ENCODE measurements around the gene NUP85.

DNA sequence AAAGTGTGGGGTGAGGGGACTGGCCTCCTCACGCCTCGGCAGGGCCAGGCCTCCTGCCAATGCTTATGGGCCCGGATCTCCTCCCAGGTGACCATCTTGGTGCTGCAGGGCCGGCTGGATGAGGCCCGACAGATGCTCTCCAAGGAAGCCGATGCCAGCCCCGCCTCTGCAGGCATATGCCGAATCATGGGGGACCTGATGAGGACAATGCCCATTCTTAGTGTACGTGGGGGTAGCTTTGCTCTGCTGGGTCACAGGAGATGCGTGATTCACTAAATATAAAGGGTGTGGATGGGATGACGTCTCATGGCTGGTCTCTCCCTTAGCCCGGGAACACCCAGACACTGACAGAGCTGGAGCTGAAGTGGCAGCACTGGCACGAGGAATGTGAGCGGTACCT lies 19.5 kb downstream of the NUP85 start:
- TF ChIP-seq, protein P1, sequence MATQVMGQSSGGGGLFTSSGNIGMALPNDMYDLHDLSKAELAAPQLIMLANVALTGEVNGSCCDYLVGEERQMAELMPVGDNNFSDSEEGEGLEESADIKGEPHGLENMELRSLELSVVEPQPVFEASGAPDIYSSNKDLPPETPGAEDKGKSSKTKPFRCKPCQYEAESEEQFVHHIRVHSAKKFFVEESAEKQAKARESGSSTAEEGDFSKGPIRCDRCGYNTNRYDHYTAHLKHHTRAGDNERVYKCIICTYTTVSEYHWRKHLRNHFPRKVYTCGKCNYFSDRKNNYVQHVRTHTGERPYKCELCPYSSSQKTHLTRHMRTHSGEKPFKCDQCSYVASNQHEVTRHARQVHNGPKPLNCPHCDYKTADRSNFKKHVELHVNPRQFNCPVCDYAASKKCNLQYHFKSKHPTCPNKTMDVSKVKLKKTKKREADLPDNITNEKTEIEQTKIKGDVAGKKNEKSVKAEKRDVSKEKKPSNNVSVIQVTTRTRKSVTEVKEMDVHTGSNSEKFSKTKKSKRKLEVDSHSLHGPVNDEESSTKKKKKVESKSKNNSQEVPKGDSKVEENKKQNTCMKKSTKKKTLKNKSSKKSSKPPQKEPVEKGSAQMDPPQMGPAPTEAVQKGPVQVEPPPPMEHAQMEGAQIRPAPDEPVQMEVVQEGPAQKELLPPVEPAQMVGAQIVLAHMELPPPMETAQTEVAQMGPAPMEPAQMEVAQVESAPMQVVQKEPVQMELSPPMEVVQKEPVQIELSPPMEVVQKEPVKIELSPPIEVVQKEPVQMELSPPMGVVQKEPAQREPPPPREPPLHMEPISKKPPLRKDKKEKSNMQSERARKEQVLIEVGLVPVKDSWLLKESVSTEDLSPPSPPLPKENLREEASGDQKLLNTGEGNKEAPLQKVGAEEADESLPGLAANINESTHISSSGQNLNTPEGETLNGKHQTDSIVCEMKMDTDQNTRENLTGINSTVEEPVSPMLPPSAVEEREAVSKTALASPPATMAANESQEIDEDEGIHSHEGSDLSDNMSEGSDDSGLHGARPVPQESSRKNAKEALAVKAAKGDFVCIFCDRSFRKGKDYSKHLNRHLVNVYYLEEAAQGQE (IDR thresholded peaks at IDR 0.05; ENCODE audit: low read depth): no peak
- TF ChIP-seq, protein P2, sequence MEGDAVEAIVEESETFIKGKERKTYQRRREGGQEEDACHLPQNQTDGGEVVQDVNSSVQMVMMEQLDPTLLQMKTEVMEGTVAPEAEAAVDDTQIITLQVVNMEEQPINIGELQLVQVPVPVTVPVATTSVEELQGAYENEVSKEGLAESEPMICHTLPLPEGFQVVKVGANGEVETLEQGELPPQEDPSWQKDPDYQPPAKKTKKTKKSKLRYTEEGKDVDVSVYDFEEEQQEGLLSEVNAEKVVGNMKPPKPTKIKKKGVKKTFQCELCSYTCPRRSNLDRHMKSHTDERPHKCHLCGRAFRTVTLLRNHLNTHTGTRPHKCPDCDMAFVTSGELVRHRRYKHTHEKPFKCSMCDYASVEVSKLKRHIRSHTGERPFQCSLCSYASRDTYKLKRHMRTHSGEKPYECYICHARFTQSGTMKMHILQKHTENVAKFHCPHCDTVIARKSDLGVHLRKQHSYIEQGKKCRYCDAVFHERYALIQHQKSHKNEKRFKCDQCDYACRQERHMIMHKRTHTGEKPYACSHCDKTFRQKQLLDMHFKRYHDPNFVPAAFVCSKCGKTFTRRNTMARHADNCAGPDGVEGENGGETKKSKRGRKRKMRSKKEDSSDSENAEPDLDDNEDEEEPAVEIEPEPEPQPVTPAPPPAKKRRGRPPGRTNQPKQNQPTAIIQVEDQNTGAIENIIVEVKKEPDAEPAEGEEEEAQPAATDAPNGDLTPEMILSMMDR (IDR thresholded peaks at IDR 0.05 in 2 of 3, conservative IDR thresholded peaks at IDR 0.05 in 1 of 3; ENCODE audit: borderline replicate concordance in 1 of 3, insufficient read depth in 1 of 3, low read depth in 2 of 3, low read length in 2 of 3): no peak
- TF ChIP-seq EZH2phosphoT487 (IDR thresholded peaks at IDR 0.05; ENCODE audit: borderline replicate concordance): no peak
- no peak for TF ChIP-seq ELF1 (IDR thresholded peaks at IDR 0.05; ENCODE audit: borderline replicate concordance, low read depth)
- TF ChIP-seq EZH2 (IDR thresholded peaks at IDR 0.05): no peak
- TF ChIP-seq YY1 (IDR thresholded peaks at IDR 0.05; ENCODE audit: extremely low read depth, insufficient replicate concordance, low read depth, low read length): no peak
- TF ChIP-seq POLR2AphosphoS5 (IDR thresholded peaks at IDR 0.05; ENCODE audit: low read depth, low read length): no peak
- TF ChIP-seq, protein P3, sequence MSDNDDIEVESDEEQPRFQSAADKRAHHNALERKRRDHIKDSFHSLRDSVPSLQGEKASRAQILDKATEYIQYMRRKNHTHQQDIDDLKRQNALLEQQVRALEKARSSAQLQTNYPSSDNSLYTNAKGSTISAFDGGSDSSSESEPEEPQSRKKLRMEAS (IDR thresholded peaks at IDR 0.05): no peak
- no peak for TF ChIP-seq POLR2A (IDR thresholded peaks at IDR 0.05; ENCODE audit: borderline replicate concordance, extremely low read depth, insufficient read depth, insufficient read length)
- TF ChIP-seq ZNF274 (IDR thresholded peaks at IDR 0.05; ENCODE audit: low read depth, low read length): no peak
